Immature natural killer cell (primary cell): ENCODE data around the gene OTOP1. TPM values are rescaled to one million over a fixed set of nuclear protein-coding genes. Genes with fewer than 3 reads are reported as not detected.
"Not testable (repeated sequence)": the region's sequence is repeated elsewhere in the genome, so short reads cannot be mapped to it uniquely, and the experiment has no call there.

Experiments used
- DNase-seq, 3 donors: peaks; one replicate each; pipeline ENCODE4 v3.0.0; 2022; ENCODE audit warnings: mixed read lengths in 1 of 3
- H3K27ac Mint-ChIP-seq, 6 donors: one replicate each; pipeline ENCODE4 v1.8.0; 2020; ENCODE audit warnings: mixed read lengths in 6 of 6, mild to moderate bottlenecking in 5 of 6, inconsistent platforms in 4 of 6, moderate library complexity in 3 of 6
- H3K27me3 Mint-ChIP-seq, 3 donors: one replicate each; pipeline ENCODE4 v1.8.0; 2020 to 2021; ENCODE audit warnings: low read depth in 3 of 3, mild to moderate bottlenecking in 3 of 3, mixed read lengths in 3 of 3, moderate library complexity in 3 of 3, inconsistent platforms in 1 of 3
- H3K36me3 Mint-ChIP-seq, 3 donors: one replicate each; pipeline ENCODE4 v1.8.0; 2020; ENCODE audit warnings: mixed read lengths in 3 of 3, inconsistent platforms in 2 of 3, mild to moderate bottlenecking in 2 of 3
- H3K4me1 Mint-ChIP-seq, 2 donors: one replicate each; pipeline ENCODE4 v1.8.0; 2020; ENCODE audit warnings: inconsistent platforms in 2 of 2, mild to moderate bottlenecking in 2 of 2, mixed read lengths in 2 of 2, moderate library complexity in 1 of 2
- H3K4me3 Mint-ChIP-seq, 5 donors: one replicate each; pipeline ENCODE4 v1.8.0; 2020; ENCODE audit warnings: mild to moderate bottlenecking in 5 of 5, mixed read lengths in 5 of 5, inconsistent platforms in 3 of 5, moderate library complexity in 3 of 5
- H3K9me3 Mint-ChIP-seq, 6 donors: one replicate each; pipeline ENCODE4 v1.8.0; 2020; ENCODE audit warnings: mild to moderate bottlenecking in 6 of 6, mixed read lengths in 6 of 6, inconsistent platforms in 4 of 6, moderate library complexity in 3 of 6
- polyA plus RNA-seq, 3 donors: library from polyadenylated mRNA; unstranded; fragments of 300-500 nt; fragmentation: Illumina TruSeq; gene quantifications; one replicate each; pipeline ENCODE4 v1.2.3, GENCODE V29; 2021

Gene OTOP1
- polyA plus RNA-seq, 3 donors from 2014 or later: not detected

GRCh38 chr4:4254199-4254598, 27.5 kb upstream of the OTOP1 start:
- H3K4me3 Mint-ChIP-seq: no peak overlapping the region
- H3K27me3 Mint-ChIP-seq: peaks cover 0 to 8% (median 5%) of the 10 kb centered on the region in 3 donors
- DNase-seq: no peak
- H3K36me3 Mint-ChIP-seq: no peaks in the 10 kb centered on the region
- H3K4me1 Mint-ChIP-seq: peaks cover under 1 to 2% of the 10 kb centered on the region in 2 donors
- H3K9me3 Mint-ChIP-seq: peaks cover 0 to 2% (median 0%) of the 10 kb centered on the region in 6 donors
- H3K27ac Mint-ChIP-seq: no peak overlapping the region

GRCh38 chr4:4249866-4250265, 23.1 kb upstream of the OTOP1 start:
- Mint-ChIP-seq H3K4me1 (peaks cover 26 to 31% of the 10 kb centered on the region in 2 donors), H3K27ac (peak overlapping the region in 5 of 6 donors; percentile 2 to 76 (median 73)), H3K36me3 (peaks cover 0 to 7% (median 5%) of the 10 kb centered on the region in 3 donors), H3K27me3 (peaks cover 5 to 11% (median 6%) of the 10 kb centered on the region in 3 donors), H3K4me3 (peak overlapping the region; percentile 5 to 57 (median 48)), H3K9me3 (no peaks in the 10 kb centered on the region)
- no peak for DNase-seq

GRCh38 chr4:4249342-4249741, 22.6 kb upstream of the OTOP1 start:
- Mint-ChIP-seq H3K4me1 (peaks cover 26 to 31% of the 10 kb centered on the region in 2 donors), H3K27me3 (peaks cover 5 to 11% (median 6%) of the 10 kb centered on the region in 3 donors), H3K27ac (peak overlapping the region; percentile 97 to 99 (median 98)), H3K4me3 (peak overlapping the region in 4 of 5 donors; percentile 27 to 96 (median 81))
- not testable (repeated sequence) for H3K9me3 Mint-ChIP-seq, DNase-seq, H3K36me3 Mint-ChIP-seq

GRCh38 chr4:4248885-4249203, 22.1 kb upstream of the OTOP1 start:
- Mint-ChIP-seq H3K27me3 (peaks cover 4 to 11% (median 5%) of the 10 kb centered on the region in 3 donors), H3K4me1 (peaks cover 26 to 32% of the 10 kb centered on the region in 2 donors), H3K9me3 (no peaks in the 10 kb centered on the region), H3K27ac (peak overlapping the region; percentile 97 to 99 (median 98)), H3K36me3 (peaks cover under 1 to 9% (median 8%) of the 10 kb centered on the region in 3 donors), H3K4me3 (peak overlapping the region; percentile 93 to 99 (median 96))
- no peak for DNase-seq

DNA sequence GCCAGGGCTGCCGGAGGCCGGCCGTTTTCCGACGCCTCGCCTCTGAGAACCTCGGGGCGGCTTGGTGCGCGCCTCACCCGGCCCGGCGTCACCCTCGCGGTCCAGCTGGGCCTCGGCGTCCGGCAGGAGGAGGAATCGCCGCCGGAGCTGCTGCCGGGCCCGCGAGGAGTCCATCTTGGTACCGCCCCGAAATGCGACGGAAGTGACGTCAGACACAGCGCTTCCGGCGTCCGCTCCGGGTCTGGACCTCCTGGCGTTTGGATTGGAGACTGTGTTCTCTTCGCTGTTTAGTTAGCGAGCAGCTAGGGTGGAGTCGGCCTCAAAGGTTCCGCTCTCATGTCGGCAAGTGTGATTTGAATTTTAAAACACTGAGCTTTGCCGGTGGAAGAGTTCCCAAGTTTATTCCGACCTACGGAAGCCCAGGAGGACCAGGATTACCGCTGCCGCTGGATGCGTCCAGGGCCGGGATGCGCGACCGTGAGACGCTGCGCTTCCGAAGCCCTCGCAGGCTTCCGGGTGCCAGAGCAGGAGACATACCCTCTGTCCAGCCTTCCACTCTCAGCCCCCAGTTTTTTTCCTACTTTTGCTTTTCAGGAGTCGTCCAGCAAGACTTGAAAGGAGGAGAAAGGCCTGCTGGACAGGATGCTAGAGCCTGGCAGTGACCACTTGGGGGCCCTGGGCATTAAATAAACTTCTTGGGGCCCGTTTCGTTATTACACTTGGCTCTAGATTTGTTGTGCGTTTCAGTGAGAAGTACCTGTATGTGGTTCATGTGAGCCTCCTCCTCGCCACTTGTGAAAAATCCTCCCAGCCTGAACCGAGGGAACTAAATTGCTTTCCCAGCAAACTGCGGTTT, 21.5 kb upstream of the OTOP1 start, which contains the start of gene TMEM128:
Gene TMEM128, minus strand, starts transcription at position 195 of the 856 bp plus-strand sequence. Its CDS starts 21 bp downstream, at position 174.
- peak; percentile 89 to 92 (median 90) for DNase-seq
- Mint-ChIP-seq H3K4me3 (peak within 1 kb of the TSS; percentile 93 to 99 (median 96)), H3K36me3 (peaks cover 6 to 15% (median 13%) of the 10 kb centered on the region in 3 donors)

GRCh38 chr4:4247696-4248028, 20.9 kb upstream of the OTOP1 start:
- H3K36me3 Mint-ChIP-seq: peaks cover 7 to 16% (median 14%) of the 10 kb centered on the region in 3 donors
- DNase-seq: no peak
- peak overlapping the region; percentile 97 to 99 (median 98) for H3K27ac Mint-ChIP-seq
- H3K9me3 Mint-ChIP-seq: no peaks in the 10 kb centered on the region
- peaks cover 29 to 38% of the 10 kb centered on the region in 2 donors for H3K4me1 Mint-ChIP-seq
- H3K4me3 Mint-ChIP-seq: peak overlapping the region; percentile 93 to 99 (median 96)
- peaks cover 4 to 11% (median 5%) of the 10 kb centered on the region in 3 donors for H3K27me3 Mint-ChIP-seq

More for the DNA sequence above, 21.5 kb upstream of the OTOP1 start, which contains the start of gene TMEM128:
- peak within 1 kb of the TSS; percentile 97 to 99 (median 98) for H3K27ac Mint-ChIP-seq
- peaks cover 29 to 38% of the 10 kb centered on the region in 2 donors for H3K4me1 Mint-ChIP-seq
- H3K27me3 Mint-ChIP-seq: peaks cover 4 to 11% (median 5%) of the 10 kb centered on the region in 3 donors
- no peaks in the 10 kb centered on the region for H3K9me3 Mint-ChIP-seq

DNA sequence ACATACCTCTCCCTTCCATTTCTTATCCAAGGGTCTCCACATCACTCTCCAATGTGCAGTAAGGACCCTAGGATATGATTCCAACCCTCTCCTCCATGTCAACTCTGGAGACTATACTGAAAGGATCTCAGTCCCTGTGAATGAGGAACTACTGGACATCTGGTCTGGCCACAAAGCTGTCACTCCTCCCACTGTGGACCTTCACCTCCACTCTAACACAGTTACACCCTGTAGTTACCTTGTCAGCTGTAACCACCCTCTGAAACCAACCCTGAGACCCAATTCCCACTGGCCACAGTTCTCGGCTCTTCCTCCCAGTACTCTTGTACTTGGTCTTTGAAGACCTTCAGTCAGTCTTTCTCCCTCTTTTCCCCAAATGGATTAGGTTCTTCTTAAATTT, 18.4 kb upstream of the OTOP1 start:
- H3K4me3 Mint-ChIP-seq: no peak overlapping the region
- DNase-seq: no peak
- peaks cover 2 to 11% (median 4%) of the 10 kb centered on the region in 3 donors for H3K27me3 Mint-ChIP-seq
- peaks cover 13 to 30% (median 23%) of the 10 kb centered on the region in 3 donors for H3K36me3 Mint-ChIP-seq
- peaks cover 31 to 38% of the 10 kb centered on the region in 2 donors for H3K4me1 Mint-ChIP-seq
- H3K27ac Mint-ChIP-seq: no peak overlapping the region
- no peaks in the 10 kb centered on the region for H3K9me3 Mint-ChIP-seq

DNA sequence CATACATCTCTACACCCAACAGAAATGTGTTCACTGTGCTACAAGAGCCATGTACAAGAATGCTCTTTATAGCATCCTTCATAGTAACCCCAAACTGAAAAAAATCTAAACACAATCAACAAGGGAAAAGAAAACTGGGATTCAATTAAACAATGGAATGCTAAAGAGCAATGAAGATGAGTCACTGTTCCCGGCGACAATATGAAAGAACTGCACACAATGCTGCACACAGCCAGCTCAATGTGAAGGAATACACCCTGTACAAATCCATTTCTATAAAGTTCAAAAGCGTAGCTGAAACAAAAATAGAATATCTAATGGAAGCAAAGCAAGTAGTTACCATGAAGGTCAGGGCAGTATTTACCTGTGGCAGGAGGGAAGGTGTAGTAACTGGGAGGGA, 12.8 kb upstream of the OTOP1 start:
- H3K4me1 Mint-ChIP-seq, H3K27me3 Mint-ChIP-seq, H3K4me3 Mint-ChIP-seq, H3K27ac Mint-ChIP-seq, H3K9me3 Mint-ChIP-seq, DNase-seq: not testable (repeated sequence)
- H3K36me3 Mint-ChIP-seq: peaks cover 21 to 48% (median 36%) of the 10 kb centered on the region in 3 donors

DNA sequence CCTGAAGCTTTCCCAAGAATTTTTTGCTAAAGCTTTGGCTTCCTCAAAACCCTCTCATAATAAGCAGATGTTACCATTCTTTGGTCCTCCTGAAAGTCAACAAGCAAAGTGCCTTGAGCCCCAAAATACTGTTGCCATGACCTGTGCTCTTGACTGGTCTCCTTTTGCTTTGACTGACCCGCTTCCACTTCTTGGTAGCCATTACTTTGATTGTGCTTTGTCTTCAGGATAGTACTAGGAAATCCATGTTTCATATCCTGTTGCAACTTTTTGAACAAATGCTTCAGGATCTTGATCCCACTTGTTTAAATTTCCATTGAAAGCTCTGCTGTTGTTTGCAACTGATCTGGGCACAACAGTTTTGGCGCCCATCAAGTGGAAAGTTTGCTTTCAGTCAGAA, 6.9 kb upstream of the OTOP1 start:
- Mint-ChIP-seq H3K4me1 (no peaks in the 10 kb centered on the region), H3K27me3 (peaks cover 0 to 7% (median under 1%) of the 10 kb centered on the region in 3 donors)

DNA sequence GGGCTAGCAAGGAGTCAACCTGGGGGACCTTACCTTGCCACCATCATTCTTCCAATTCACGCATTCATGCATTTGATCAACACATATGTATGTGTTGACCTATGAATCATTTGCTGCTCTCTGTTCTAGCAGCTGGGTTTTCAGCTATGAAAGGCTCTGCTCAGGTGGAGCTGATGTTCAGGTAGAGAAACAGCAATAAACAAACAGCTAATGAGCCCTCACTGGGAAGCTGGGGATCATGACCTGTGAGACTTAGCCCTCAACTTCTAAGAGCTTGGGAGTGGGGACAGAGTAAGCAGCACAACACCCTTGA, 1.6 kb upstream of the OTOP1 start:
- Mint-ChIP-seq H3K27ac (no peak overlapping the region), H3K9me3 (peaks cover 0 to 6% (median 1%) of the 10 kb centered on the region in 6 donors), H3K27me3 (peaks cover 13 to 38% (median 16%) of the 10 kb centered on the region in 3 donors), H3K4me3 (no peak overlapping the region), H3K4me1 (peaks cover 0 to 4% of the 10 kb centered on the region in 2 donors), H3K36me3 (peaks cover 2 to 6% (median 3%) of the 10 kb centered on the region in 3 donors)
- no peak for DNase-seq

More for the DNA sequence above, 6.9 kb upstream of the OTOP1 start:
- H3K36me3 Mint-ChIP-seq: peaks cover 8 to 18% (median 15%) of the 10 kb centered on the region in 3 donors
- DNase-seq: no peak
- peaks cover 0 to 6% (median 0%) of the 10 kb centered on the region in 6 donors for H3K9me3 Mint-ChIP-seq
- no peak overlapping the region for H3K4me3 Mint-ChIP-seq
- H3K27ac Mint-ChIP-seq: no peak overlapping the region

DNA sequence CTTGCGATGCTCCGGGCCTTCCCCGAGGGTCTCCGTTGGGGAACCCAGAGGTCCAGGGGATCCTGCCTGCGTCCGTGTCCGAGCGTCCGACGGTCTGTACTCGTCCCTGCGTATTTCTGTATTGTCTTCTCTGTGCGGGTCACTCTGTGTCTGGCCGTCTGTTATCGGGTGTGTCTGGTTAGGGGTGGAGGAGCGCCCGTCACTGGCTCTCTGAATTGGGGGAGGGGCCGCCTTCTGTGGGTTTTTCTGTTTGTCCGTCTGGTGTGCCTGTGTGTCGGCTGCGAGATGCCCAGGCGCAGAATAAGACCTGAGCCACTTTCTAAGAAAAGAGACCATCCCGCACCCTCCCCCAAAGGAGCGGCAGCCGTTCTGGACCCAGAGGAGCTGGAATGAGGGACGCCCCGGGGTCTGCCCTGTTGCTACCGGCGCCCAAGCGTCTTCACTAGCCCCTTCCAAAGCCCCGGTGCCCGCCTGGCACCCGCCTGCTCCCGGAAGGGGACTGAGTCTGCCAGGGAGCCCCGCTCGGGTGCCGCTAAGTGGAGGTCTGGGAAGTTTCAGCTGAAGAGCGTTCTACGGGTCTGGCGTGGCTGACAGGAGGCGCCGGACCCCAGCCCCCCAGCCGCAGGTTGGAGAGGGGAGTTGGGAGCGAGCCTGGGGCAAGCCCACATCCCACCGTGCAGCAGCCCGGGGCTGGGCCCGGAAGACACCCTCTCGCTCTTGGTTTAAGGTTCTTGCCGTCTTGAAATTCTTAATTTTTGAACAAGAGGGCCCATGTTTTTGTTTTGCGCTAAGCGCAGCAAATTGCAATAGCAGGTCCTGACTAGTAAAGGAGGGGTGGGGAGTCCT, 1.0 kb upstream of the OTOP1 start:
- Mint-ChIP-seq H3K4me1 (peaks cover 0 to 4% of the 10 kb centered on the region in 2 donors), H3K27ac (no peak overlapping the region), H3K4me3 (no peak overlapping the region), H3K36me3 (peaks cover 1 to 6% (median 5%) of the 10 kb centered on the region in 3 donors), H3K27me3 (peaks cover 16 to 40% (median 17%) of the 10 kb centered on the region in 3 donors), H3K9me3 (peaks cover 0 to 2% (median under 1%) of the 10 kb centered on the region in 6 donors)
- no peak for DNase-seq

DNA sequence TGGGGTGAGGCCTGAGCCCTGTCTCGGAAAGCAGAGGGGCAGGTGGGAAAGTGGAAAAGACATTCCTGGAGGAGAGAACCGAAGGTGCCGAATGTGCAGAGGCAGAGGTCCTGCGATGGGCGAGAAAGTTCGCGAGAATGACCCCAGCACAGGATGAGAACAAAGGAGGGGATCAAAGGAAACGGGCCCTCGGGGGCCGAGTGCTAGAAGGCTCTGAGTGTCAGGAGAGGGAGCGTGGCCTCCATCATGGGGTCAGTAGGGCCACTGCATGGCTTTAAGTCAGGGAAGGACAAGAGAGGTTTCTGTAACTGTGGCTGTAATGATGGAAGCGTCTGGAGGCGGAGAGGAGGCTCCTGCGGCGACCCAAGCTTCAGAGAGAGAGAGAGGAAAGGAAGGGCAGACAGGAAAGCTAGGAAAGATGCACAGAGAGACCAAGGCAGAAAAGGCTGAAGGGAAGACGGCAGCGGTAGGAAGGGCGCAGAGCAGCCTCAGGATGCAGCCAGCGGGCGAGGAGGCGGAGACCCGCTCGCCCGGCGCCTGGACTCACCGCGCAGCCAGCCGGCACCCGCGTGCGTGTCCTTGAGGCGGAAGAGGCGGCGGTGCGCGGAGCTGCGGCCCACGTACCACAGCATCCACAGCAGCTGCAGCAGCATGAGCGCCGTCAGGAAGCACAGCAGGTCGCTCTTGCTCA, 669 bp downstream of the OTOP1 start:
- Mint-ChIP-seq H3K27ac (no peak overlapping the region), H3K36me3 (peaks cover 0 to 6% (median 5%) of the 10 kb centered on the region in 3 donors), H3K27me3 (peaks cover 16 to 40% (median 17%) of the 10 kb centered on the region in 3 donors), H3K9me3 (peaks cover 0 to 2% (median 0%) of the 10 kb centered on the region in 6 donors), H3K4me1 (peaks cover 0 to 4% of the 10 kb centered on the region in 2 donors), H3K4me3 (peak overlapping the region in 2 of 5 donors; percentile 28 to 58)
- DNase-seq: no peak

GRCh38 chr4:4217113-4217512, 9.6 kb downstream of the OTOP1 start:
- Mint-ChIP-seq H3K27ac (no peak overlapping the region), H3K4me1 (no peaks in the 10 kb centered on the region), H3K9me3 (no peaks in the 10 kb centered on the region), H3K36me3 (no peaks in the 10 kb centered on the region), H3K27me3 (peaks cover 4 to 11% (median 7%) of the 10 kb centered on the region in 3 donors), H3K4me3 (no peak overlapping the region)
- DNase-seq: no peak
